ENCODE data around the gene ZNF778. TPM values are rescaled to one million over a fixed set of nuclear protein-coding genes. Genes with fewer than 3 reads are reported as not detected.
"Not testable (repeated sequence)": the region's sequence is repeated elsewhere in the genome, so short reads cannot be mapped to it uniquely, and the experiment has no call there.

Gene ZNF778
- total and polyA plus RNA-seq, 10 of the 15 experiments (the other 5 are each of a cell fraction or from before 2014, with no cell fraction given): 0.20 to 9.7 (median 4.1) TPM

- H3K27me3 ChIP-seq (replicated peaks in 1 of 2; ENCODE audit: control insufficient read depth in 2 of 2, insufficient read depth in 2 of 2, low read length in 1 of 2); H4K20me1 ChIP-seq (ENCODE audit: control insufficient read depth, insufficient read depth); BruUV-seq (replicated peaks); H3K36me3 ChIP-seq (ENCODE audit: control insufficient read depth in 2 of 2, insufficient read depth in 2 of 2, low read length in 1 of 2); SMC1A ChIA-PET (ENCODE audit: uncharacterized antibody, unreplicated experiment); H3K9me3 ChIP-seq (replicated peaks; ENCODE audit: control insufficient read depth, insufficient read depth, low read length); H3K4me1 ChIP-seq (ENCODE audit: control insufficient read depth, insufficient read depth, low read length); in situ Hi-C loops (cut with MboI); H3K79me2 ChIP-seq (ENCODE audit: control insufficient read depth, insufficient read depth, low read length); H3K9ac ChIP-seq (ENCODE audit: control insufficient read depth, insufficient read depth, low read length); H3K27ac ChIP-seq (ENCODE audit: control insufficient read depth, insufficient read depth): not testable (repeated sequence)
- ATAC-seq (peak; percentile 59), DNase-seq (ENCODE audit: low read depth, low spot score) (peak; percentile 58), FAIRE-seq (peak; percentile 92)
- H3K4me3 ChIP-seq: peak overlapping the region; percentile 44; the same call in 1 of the 2 replicates
- H2AFZ ChIP-seq (ENCODE audit: control insufficient read depth, low read depth, low read length): peak overlapping the region; percentile 83
- ChIA-PET RAD21 (ENCODE audit: unreplicated experiment) (interaction anchor here (0.7 to 1.2 kb wide), 5 partner anchors 18 to 335 kb away, joined by 3 to 6 read pairs (median 4); partner anchors contain the start of genes CDH15, GALNS and TRAPPC2L), CTCF (interaction anchor here (0.7 to 0.8 kb wide), 2 partner anchors 24 to 334 kb away, joined by 3 read pairs; no protein-coding TSS in a partner anchor), POLR2A (interaction anchor here (0.5 to 0.7 kb wide), 4 partner anchors 12 to 513 kb away, joined by 3 to 5 read pairs (median 4); partner anchors contain the start of gene ZNF778)
- intact Hi-C loops (cut with micrococcal nuclease; ENCODE audit: unreplicated experiment): loop anchor here (2.0 kb wide), 1 partner anchor 20 kb away; no protein-coding TSS in a partner anchor
- TF ChIP-seq BHLHE40 (IDR thresholded peaks at IDR 0.05; ENCODE audit: borderline replicate concordance in 1 of 2, low read depth in 2 of 2, low read length in 1 of 2) (peak; percentile 65 to 95; a peak in 3 of 4 replicates), POLR2A (IDR thresholded peaks at IDR 0.05; ENCODE audit: low read depth, low read length) (peak; percentile 14; the same call in 1 of the 2 replicates), IKZF1 (conservative IDR thresholded peaks at IDR 0.05) (peak; percentile 33; the same call in 1 of the 2 replicates), EGR1 (IDR thresholded peaks at IDR 0.05; ENCODE audit: borderline replicate concordance in 1 of 2, low read depth in 2 of 2, low read length in 2 of 2) (peak in 1 of 2 experiments; percentile 83; a peak in 2 of 3 replicates), SP1 (IDR thresholded peaks at IDR 0.05; ENCODE audit: low read depth, low read length) (peak; percentile 56), CREB1 (IDR thresholded peaks at IDR 0.05; ENCODE audit: low read depth) (0 out of 2 replicates have a peak, but pooled peaks have one; percentile 11), SMARCA5 (IDR thresholded peaks at IDR 0.05) (0 out of 2 replicates have a peak, but pooled peaks have one; percentile 31), GATAD2B (conservative IDR thresholded peaks at IDR 0.05; ENCODE audit: low read depth) (peak; percentile 60; the same call in 1 of the 2 replicates), LARP7 (IDR thresholded peaks at IDR 0.05) (peak; percentile 74; the same call in 1 of the 2 replicates), SPI1 (IDR thresholded peaks at IDR 0.05; ENCODE audit: borderline replicate concordance, insufficient read depth, low read depth, low read length) (peak; percentile 53; the same call in 1 of the 2 replicates)
- 2% methylated on average over 28 of the region's 63 CpGs for WGBS (ENCODE audit: insufficient coverage, insufficient replicate concordance, low lambda C conversion rate, missing lambda C conversion rate)
- H3K4me2 ChIP-seq (ENCODE audit: control insufficient read depth, insufficient read depth): peak overlapping the region; percentile 84
Observed at GRCh38 chr16:89192186-89192955, 25.1 kb upstream of the ZNF778 start.

Data from GM12878 (cell line).